Activated naive CD8-positive, alpha-beta T cell treated with anti-CD3 and anti-CD28 coated beads, Interleukin-2, amount 50 U/mL, for 24 hours (primary cell): ENCODE data around the gene RANBP6.
A peak's percentile ranks its signal among the peaks of the same experiment; 100 is the strongest.
"Not testable (repeated sequence)": the region's sequence is repeated elsewhere in the genome, so short reads cannot be mapped to it uniquely, and the experiment has no call there.

Experiments
- ATAC-seq: fragments of 150-1000 bp; cut with Tn5 transposase; one replicate; pipeline ENCODE4 v1.10.0; 2021
- DNase-seq: peaks from one replicate; pipeline ENCODE4 v3.0.0; 2021
- H3K27ac Mint-ChIP-seq: one replicate; pipeline ENCODE4 v1.8.0; 2021; ENCODE audit warnings: mild to moderate bottlenecking, mixed read lengths
- H3K27me3 Mint-ChIP-seq: one replicate; pipeline ENCODE4 v1.8.0; 2021; ENCODE audit warnings: mixed read lengths
- H3K36me3 Mint-ChIP-seq: one replicate; pipeline ENCODE4 v1.8.0; 2021; ENCODE audit warnings: low read depth, mixed read lengths
- H3K4me1 Mint-ChIP-seq: one replicate; pipeline ENCODE4 v1.8.0; 2021; ENCODE audit warnings: mixed read lengths
- H3K4me3 Mint-ChIP-seq: one replicate; pipeline ENCODE4 v1.8.0; 2021; ENCODE audit warnings: mild to moderate bottlenecking, moderate library complexity, mixed read lengths
- H3K9me3 Mint-ChIP-seq: one replicate; pipeline ENCODE4 v1.8.0; 2021; ENCODE audit warnings: mixed read lengths

RANBP6 gene

DNA sequence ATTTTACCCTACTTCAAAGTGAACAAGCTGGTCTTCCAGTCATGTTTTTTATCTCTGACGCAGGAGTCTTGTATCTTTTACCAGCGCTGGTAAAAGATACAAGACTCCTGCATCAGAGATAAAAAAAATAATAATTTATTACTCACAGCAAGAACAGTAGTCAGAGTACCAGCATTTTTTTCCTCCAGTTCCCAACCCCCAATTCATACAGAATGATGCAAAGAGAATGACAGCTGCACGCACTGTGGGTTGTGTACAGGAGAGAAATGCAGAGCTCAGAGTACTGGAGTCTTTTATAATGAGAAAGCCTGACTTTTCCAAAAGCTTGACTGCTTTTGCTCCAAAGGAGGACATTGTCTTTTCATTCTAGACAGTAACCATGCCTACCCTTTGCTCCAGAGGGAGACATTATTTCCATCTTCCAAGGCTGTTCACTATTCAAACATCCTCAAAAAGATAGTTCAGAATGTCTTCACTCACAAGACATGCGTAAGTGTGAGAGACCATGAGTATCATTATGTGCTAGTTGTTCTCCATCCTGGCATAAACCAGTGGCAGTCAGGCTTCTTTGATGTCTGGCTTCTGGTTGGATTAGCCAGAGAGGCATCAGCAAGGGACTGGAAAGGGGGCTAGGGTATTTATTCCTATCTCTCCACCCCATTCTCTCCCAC is 14.3 kb upstream of the RANBP6 start:
- ATAC-seq (no peak), DNase-seq (no peak)
- no peaks in the 10 kb centered on the region for H3K4me1 Mint-ChIP-seq
- H3K27ac Mint-ChIP-seq = no peak overlapping the region
- H3K36me3 Mint-ChIP-seq = no peaks in the 10 kb centered on the region
- peaks cover 9% of the 10 kb centered on the region for H3K27me3 Mint-ChIP-seq
- no peaks in the 10 kb centered on the region for H3K9me3 Mint-ChIP-seq
- no peak overlapping the region for H3K4me3 Mint-ChIP-seq

GRCh38 chr9:6024035-6024554 is 8.7 kb upstream of the RANBP6 start:
- Mint-ChIP-seq H3K4me1 (peaks cover 3% of the 10 kb centered on the region), H3K36me3 (no peaks in the 10 kb centered on the region), H3K27me3 (peaks cover 2% of the 10 kb centered on the region), H3K27ac (no peak overlapping the region), H3K4me3 (no peak overlapping the region), H3K9me3 (peaks cover 4% of the 10 kb centered on the region)
- peak; percentile 21 for DNase-seq
- peak; percentile 76 for ATAC-seq

DNA sequence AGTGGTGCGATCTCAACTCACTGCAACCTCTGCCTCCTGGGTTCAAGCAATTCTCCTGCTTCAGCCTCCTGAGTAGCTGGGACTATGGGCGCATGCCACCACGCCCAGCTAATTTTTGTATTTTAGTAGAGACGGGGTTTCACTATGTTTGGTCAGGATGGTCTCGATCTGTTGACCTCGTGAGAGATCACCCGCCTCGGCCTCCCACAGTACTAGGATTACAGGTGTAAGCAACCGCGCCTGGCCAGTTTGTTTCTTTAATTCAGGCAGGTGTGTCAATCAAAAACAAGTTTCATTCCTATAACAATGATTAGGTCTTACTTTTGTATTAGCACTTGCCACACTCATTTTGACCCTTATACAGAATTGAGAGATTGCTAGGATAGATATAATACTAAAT is 1.6 kb upstream of the RANBP6 start:
- not testable (repeated sequence) for H3K4me3 Mint-ChIP-seq, H3K27me3 Mint-ChIP-seq, DNase-seq, ATAC-seq, H3K27ac Mint-ChIP-seq
- H3K9me3 Mint-ChIP-seq = peaks cover 27% of the 10 kb centered on the region
- peaks cover 36% of the 10 kb centered on the region for H3K4me1 Mint-ChIP-seq
- peaks cover 29% of the 10 kb centered on the region for H3K36me3 Mint-ChIP-seq

DNA sequence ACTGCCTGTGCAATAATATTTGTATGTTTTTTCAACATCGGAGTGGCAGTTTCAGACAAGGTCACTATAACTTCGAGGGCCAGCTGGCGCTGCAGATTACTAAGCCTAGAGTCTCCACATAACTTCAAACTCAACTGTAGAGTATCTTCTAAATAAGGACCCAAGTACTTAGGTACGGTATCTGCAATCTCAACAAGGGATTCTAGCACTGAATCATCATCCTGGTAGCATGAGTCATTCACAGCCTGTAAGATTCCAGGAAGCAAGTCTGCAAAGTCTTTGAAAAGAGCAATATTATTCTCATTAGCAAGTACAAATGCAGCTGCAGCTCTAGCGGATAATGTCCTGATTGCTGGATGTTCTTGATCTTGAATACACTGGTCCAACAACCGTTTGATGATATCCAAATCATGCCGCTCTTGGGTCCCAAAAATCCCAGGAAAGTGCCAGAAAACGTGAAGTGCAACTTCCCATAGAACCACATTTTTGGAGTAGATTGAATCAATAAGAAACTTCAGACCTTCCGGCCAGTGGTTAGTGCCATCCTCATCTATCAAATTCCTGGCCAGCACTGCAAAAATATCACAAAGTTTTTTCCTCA is 654 bp downstream of the RANBP6 start:
- peaks cover 39% of the 10 kb centered on the region for H3K36me3 Mint-ChIP-seq
- no peaks in the 10 kb centered on the region for H3K27me3 Mint-ChIP-seq
- H3K4me3 Mint-ChIP-seq = peak overlapping the region; percentile 96
- DNase-seq (no peak), ATAC-seq (peak; percentile 55)
- H3K4me1 Mint-ChIP-seq = peaks cover 41% of the 10 kb centered on the region
- H3K27ac Mint-ChIP-seq = peak overlapping the region; percentile 94
- peaks cover 27% of the 10 kb centered on the region for H3K9me3 Mint-ChIP-seq

- DNase-seq (peak; percentile 90), ATAC-seq (peak; percentile 67)
- H3K4me3 Mint-ChIP-seq = peak overlapping the region; percentile 94
- peaks cover 58% of the 10 kb centered on the region for H3K4me1 Mint-ChIP-seq
- peak overlapping the region; percentile 87 for H3K27ac Mint-ChIP-seq
- H3K9me3 Mint-ChIP-seq = peaks cover 18% of the 10 kb centered on the region
- peaks cover 25% of the 10 kb centered on the region for H3K36me3 Mint-ChIP-seq
- peaks cover 2% of the 10 kb centered on the region for H3K27me3 Mint-ChIP-seq
Observed at GRCh38 chr9:6008169-6008979, 7.0 kb downstream of the RANBP6 start.

DNA sequence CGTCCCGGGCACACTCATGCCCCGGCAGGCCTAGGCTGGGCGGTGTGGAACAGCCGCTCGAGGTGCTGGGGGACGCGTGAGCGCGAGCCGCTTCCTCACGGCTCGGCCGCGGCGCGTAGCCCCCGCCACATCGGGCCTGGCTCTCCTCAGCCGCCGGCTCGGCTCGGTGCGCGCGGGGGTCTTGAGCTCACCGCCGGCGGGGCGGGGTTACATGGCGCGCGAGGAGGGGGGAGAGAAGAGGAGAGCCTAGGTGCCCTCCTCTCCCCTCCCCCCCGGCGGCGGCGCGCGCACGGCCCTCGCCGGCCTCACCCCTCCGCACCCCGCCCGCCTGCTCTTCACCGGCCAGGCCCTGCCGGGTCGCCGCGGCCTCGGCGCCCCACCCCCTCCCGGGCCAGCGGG is 7.7 kb downstream of the RANBP6 start:
- Mint-ChIP-seq H3K27ac (peak overlapping the region; percentile 91), H3K9me3 (peaks cover 12% of the 10 kb centered on the region), H3K4me1 (peaks cover 56% of the 10 kb centered on the region), H3K36me3 (peaks cover 19% of the 10 kb centered on the region), H3K27me3 (peaks cover 2% of the 10 kb centered on the region), H3K4me3 (peak overlapping the region; percentile 94)
- ATAC-seq (peak; percentile 41), DNase-seq (peak; percentile 79)

- H3K9me3 Mint-ChIP-seq = peaks cover 6% of the 10 kb centered on the region
- DNase-seq = peak; percentile 95
- peak overlapping the region; percentile 94 for H3K4me3 Mint-ChIP-seq
- peaks cover 14% of the 10 kb centered on the region for H3K36me3 Mint-ChIP-seq
- peak overlapping the region; percentile 91 for H3K27ac Mint-ChIP-seq
- H3K4me1 Mint-ChIP-seq = peaks cover 55% of the 10 kb centered on the region
- ATAC-seq = peak; percentile 93
- H3K27me3 Mint-ChIP-seq = peaks cover 2% of the 10 kb centered on the region
Observed at GRCh38 chr9:6007058-6007769, 8.2 kb downstream of the RANBP6 start.

- Mint-ChIP-seq H3K9me3 (peaks cover 1% of the 10 kb centered on the region), H3K4me1 (peaks cover 55% of the 10 kb centered on the region), H3K4me3 (peak overlapping the region; percentile 94), H3K27ac (peak overlapping the region; percentile 91), H3K36me3 (peaks cover 14% of the 10 kb centered on the region), H3K27me3 (peaks cover 2% of the 10 kb centered on the region)
- ATAC-seq (no peak), DNase-seq (no peak)
Observed at GRCh38 chr9:6006749-6007057, 8.7 kb downstream of the RANBP6 start.

- H3K9me3 Mint-ChIP-seq = no peaks in the 10 kb centered on the region
- no peaks in the 10 kb centered on the region for H3K27me3 Mint-ChIP-seq
- DNase-seq (no peak), ATAC-seq (no peak)
- H3K27ac Mint-ChIP-seq = no peak overlapping the region
- no peak overlapping the region for H3K4me3 Mint-ChIP-seq
- H3K36me3 Mint-ChIP-seq = peaks cover 7% of the 10 kb centered on the region
- H3K4me1 Mint-ChIP-seq = peaks cover 53% of the 10 kb centered on the region
Observed at GRCh38 chr9:6000955-6001354, 14.5 kb downstream of the RANBP6 start.

- Mint-ChIP-seq H3K4me1 (peaks cover 52% of the 10 kb centered on the region), H3K4me3 (no peak overlapping the region), H3K27me3 (no peaks in the 10 kb centered on the region), H3K27ac (no peak overlapping the region), H3K36me3 (peaks cover 7% of the 10 kb centered on the region), H3K9me3 (no peaks in the 10 kb centered on the region)
- no peak for ATAC-seq
- DNase-seq = no peak
Observed at GRCh38 chr9:5999443-6000101, 15.9 kb downstream of the RANBP6 start.

- DNase-seq (no peak), ATAC-seq (no peak)
- Mint-ChIP-seq H3K36me3 (peaks cover 2% of the 10 kb centered on the region), H3K9me3 (no peaks in the 10 kb centered on the region), H3K4me3 (no peak overlapping the region), H3K27ac (no peak overlapping the region), H3K4me1 (peaks cover 40% of the 10 kb centered on the region), H3K27me3 (no peaks in the 10 kb centered on the region)
Observed at GRCh38 chr9:5994493-5994892, 20.9 kb downstream of the RANBP6 start.

DNA sequence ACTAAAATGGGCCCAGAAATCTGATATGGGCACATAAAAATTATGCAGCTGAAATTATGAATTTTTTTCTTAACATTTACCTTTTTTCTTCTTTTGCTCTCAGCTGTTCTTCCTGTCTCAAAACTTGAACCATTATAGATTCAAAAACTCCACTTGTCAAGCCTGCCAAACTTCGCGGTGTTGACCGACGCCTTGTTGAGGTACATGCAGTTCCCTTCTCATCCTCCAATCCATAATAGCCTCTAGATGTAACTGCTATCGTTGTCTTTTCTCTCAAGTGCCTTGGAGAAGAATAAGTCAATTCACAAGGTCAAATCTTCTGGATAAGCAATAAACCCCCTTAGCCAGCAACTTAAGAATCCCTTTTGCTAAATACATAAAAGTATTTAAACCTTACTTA is 27.2 kb downstream of the RANBP6 start:
- ATAC-seq = no peak
- H3K36me3 Mint-ChIP-seq = peaks cover 14% of the 10 kb centered on the region
- DNase-seq = no peak
- peaks cover 12% of the 10 kb centered on the region for H3K4me1 Mint-ChIP-seq
- H3K27ac Mint-ChIP-seq = no peak overlapping the region
- no peak overlapping the region for H3K4me3 Mint-ChIP-seq
- H3K9me3 Mint-ChIP-seq = no peaks in the 10 kb centered on the region
- H3K27me3 Mint-ChIP-seq = no peaks in the 10 kb centered on the region

GRCh38 chr9:5983042-5983441 is 32.4 kb downstream of the RANBP6 start:
- Mint-ChIP-seq H3K4me1 (no peaks in the 10 kb centered on the region), H3K27me3 (no peaks in the 10 kb centered on the region), H3K36me3 (peaks cover 18% of the 10 kb centered on the region), H3K27ac (no peak overlapping the region), H3K9me3 (no peaks in the 10 kb centered on the region), H3K4me3 (no peak overlapping the region)
- ATAC-seq (no peak), DNase-seq (no peak)

GRCh38 chr9:5982317-5982716 is 33.1 kb downstream of the RANBP6 start:
- H3K27me3 Mint-ChIP-seq = no peaks in the 10 kb centered on the region
- no peak overlapping the region for H3K27ac Mint-ChIP-seq
- ATAC-seq (no peak), DNase-seq (no peak)
- peaks cover 17% of the 10 kb centered on the region for H3K36me3 Mint-ChIP-seq
- H3K9me3 Mint-ChIP-seq = no peaks in the 10 kb centered on the region
- no peaks in the 10 kb centered on the region for H3K4me1 Mint-ChIP-seq
- no peak overlapping the region for H3K4me3 Mint-ChIP-seq
